Karpas-422 (cell line): Measurements from ENCODE around the gene HS3ST6. TPM values are rescaled to one million over a fixed set of nuclear protein-coding genes. Genes with fewer than 3 reads are reported as not detected.

Experiments
- DNase-seq: peaks from one replicate; pipeline ENCODE4 v3.0.0-alpha.2; 2015
- H2AFZ ChIP-seq: fragments of 200-600 bp; sonication (generic); 2 replicates; pipeline ENCODE4 v1.6.1; 2014; ENCODE audit warnings: antibody characterized with exemption, low read length, mixed read lengths
- H3K27ac ChIP-seq: fragments of 200-600 bp; sonication (generic); 2 replicates; pipeline ENCODE4 v1.5.1; 2014; ENCODE audit warnings: mild to moderate bottlenecking, low read length, moderate library complexity
- H3K27me3 ChIP-seq: fragments of 200-600 bp; sonication (generic); 2 replicates; pipeline ENCODE4 v1.6.1; 2014; ENCODE audit warnings: low read length, mixed read lengths
- H3K36me3 ChIP-seq: fragments of 200-600 bp; sonication (generic); 2 replicates; pipeline ENCODE4 v1.6.1; 2014; ENCODE audit warnings: low read length, mixed read lengths; ENCODE audit not compliant: insufficient read depth
- H3K4me1 ChIP-seq: fragments of 200-600 bp; sonication (generic); 2 replicates; pipeline ENCODE4 v1.6.1; 2014; ENCODE audit warnings: mild to moderate bottlenecking, low read length, mixed read lengths
- H3K4me2 ChIP-seq: fragments of 200-600 bp; sonication (generic); 2 replicates; pipeline ENCODE4 v1.6.1; 2014; ENCODE audit warnings: low read length, low read depth, mild to moderate bottlenecking; ENCODE audit not compliant: poor library complexity, severe bottlenecking
- H3K4me3 ChIP-seq: fragments of 200-600 bp; sonication (generic); 2 replicates; pipeline ENCODE4 v1.5.1; 2014; ENCODE audit warnings: mild to moderate bottlenecking, antibody characterized with exemption, low read length, mixed read lengths
- H3K79me2 ChIP-seq: fragments of 200-600 bp; sonication (generic); 2 replicates; pipeline ENCODE4 v1.6.1; 2014; ENCODE audit warnings: mild to moderate bottlenecking, low read length, mixed read lengths
- H3K9ac ChIP-seq: fragments of 200-600 bp; sonication (generic); 2 replicates; pipeline ENCODE4 v1.6.0; 2014; ENCODE audit warnings: low read length
- H3K9me2 ChIP-seq: fragments of 200-600 bp; sonication (generic), shearing (Covaris generic); replicated peaks from 2 replicates; pipeline ENCODE4 v1.6.0; 2014; ENCODE audit warnings: mild to moderate bottlenecking, low read length, moderate library complexity; ENCODE audit not compliant: insufficient read depth
- H3K9me3 ChIP-seq: fragments of 300-700, 200-600 bp; sonication (generic); 2 replicates; pipeline ENCODE4 v1.6.1; 2014; ENCODE audit warnings: low read length, mixed read lengths
- H4K20me1 ChIP-seq: fragments of 200-600 bp; sonication (generic); 2 replicates; pipeline ENCODE4 v1.6.1; 2014; ENCODE audit warnings: mild to moderate bottlenecking, antibody characterized with exemption, low read length, low read depth; ENCODE audit not compliant: insufficient read depth
- total RNA-seq: library from RNA; depleted of rRNA; stranded (reverse); fragments of >200 nt; shearing (Covaris generic); gene quantifications from 2 replicates; pipeline ENCODE4 v1.2.3, GENCODE V29; 2014; ENCODE audit warnings: low replicate concordance

HS3ST6 gene
- total RNA-seq, 1 experiment from 2014 or later: not detected

DNA sequence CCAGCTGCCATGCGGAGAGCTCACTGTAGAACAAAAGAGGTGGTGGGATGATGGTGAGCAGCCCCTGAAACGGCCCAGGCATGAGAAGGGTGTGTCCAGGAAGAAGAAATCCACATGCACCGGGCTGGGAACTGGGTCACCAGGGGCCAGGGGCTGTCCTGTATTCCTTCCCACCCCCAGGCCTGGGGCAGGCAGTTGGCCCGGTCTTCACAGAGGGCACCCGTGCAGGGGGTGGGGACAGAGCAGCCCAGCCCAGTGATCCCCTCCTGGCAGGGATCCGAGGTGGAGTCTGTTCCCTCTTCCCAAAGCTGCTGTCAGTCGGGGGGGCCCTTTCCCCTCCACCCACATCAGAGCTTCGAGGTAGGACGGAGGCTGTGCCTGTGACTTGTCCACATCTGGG, 9.2 kb downstream of the HS3ST6 start:
- Histone ChIP-seq H3K4me1 (no peaks in the 10 kb centered on the region), H3K4me2 (no peak overlapping the region), H2AFZ (no peak overlapping the region), H3K27ac (no peak overlapping the region), H3K4me3 (no peak overlapping the region), H3K27me3 (no peaks in the 10 kb centered on the region), H3K36me3 (no peaks in the 10 kb centered on the region), H3K9me2 (no peaks in the 10 kb centered on the region), H3K9ac (no peak overlapping the region), H3K79me2 (no peaks in the 10 kb centered on the region), H3K9me3 (no peaks in the 10 kb centered on the region), H4K20me1 (no peaks in the 10 kb centered on the region)
- DNase-seq: no peak

DNA sequence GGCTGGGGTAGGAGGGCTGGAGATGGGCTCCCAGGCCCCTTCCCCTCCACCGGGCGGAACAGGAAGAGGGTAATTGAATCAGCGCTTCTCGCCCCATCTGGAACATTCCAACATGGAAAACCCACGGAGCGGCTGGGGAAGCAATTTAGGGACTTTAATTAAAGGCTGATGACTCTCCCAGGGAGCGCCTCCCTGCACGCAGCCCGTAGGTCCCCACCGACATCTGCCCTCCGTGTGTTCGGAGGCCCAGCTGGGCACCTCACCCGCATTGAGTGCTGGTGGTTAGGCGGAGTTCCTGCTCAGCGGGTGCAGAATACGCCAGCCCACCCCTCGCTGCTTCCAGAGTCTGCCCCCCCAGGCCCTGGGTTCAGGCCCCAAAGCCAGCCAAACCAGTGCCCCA, 10.0 kb downstream of the HS3ST6 start:
- Histone ChIP-seq H3K79me2 (no peaks in the 10 kb centered on the region), H3K9me3 (no peaks in the 10 kb centered on the region), H4K20me1 (no peaks in the 10 kb centered on the region), H3K9ac (no peak overlapping the region), H3K36me3 (no peaks in the 10 kb centered on the region), H3K4me2 (no peak overlapping the region), H3K27ac (no peak overlapping the region), H3K4me3 (no peak overlapping the region), H3K9me2 (no peaks in the 10 kb centered on the region), H3K4me1 (no peaks in the 10 kb centered on the region), H3K27me3 (no peaks in the 10 kb centered on the region), H2AFZ (no peak overlapping the region)
- DNase-seq: no peak

DNA sequence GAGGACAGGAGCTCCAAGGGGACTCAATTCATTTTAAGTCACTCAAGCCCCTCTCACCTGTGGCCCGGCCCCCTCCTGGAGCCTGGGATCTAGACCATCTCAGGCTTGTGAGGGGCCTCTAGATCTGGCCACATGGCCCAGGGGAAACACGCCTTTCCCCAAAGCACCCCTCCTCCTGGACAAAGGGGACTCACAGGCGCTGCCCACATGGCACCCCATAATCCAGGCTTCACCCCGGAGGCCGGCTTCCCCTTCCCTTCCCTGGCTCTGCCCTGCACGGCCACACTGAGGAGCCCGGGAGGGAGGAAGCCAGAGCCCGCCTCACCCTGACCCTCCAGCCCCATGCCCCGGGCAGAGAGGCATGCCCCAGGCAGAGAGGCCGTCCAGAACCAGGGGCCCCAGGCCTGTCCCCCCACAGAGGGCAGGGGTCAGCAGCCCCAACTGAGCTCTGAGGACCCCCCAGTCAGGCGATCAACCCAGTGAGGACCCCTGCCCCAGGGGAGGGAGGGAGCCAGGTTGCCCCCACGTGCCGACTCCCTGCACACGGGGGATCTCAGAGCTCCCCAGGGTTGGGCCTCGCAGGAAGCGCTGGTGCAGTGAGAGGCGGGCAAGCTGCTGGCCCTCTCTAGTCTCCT, 10.9 kb downstream of the HS3ST6 start:
- Histone ChIP-seq H3K36me3 (no peaks in the 10 kb centered on the region), H3K27me3 (no peaks in the 10 kb centered on the region), H3K4me2 (no peak overlapping the region), H2AFZ (no peak overlapping the region), H4K20me1 (no peaks in the 10 kb centered on the region), H3K4me3 (no peak overlapping the region), H3K9me2 (no peaks in the 10 kb centered on the region), H3K27ac (no peak overlapping the region), H3K4me1 (no peaks in the 10 kb centered on the region), H3K9me3 (no peaks in the 10 kb centered on the region), H3K9ac (no peak overlapping the region), H3K79me2 (no peaks in the 10 kb centered on the region)
- DNase-seq: no peak

DNA sequence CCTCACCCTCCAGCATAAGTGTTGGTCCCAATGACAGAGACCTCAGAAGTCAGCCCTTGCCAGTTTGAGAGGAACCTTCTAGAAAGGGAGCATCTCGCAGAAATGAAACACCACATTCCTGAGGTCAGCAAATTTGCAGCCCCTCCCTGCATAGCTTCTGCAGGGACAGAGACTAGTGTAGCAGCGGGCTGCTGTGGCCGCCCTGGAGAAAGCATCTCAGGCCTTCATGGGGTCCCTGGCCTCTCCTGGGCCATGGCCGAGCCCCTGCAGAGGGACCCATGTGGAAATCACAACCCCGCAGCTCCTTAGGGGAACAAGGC, 11.4 kb downstream of the HS3ST6 start:
- no peak overlapping the region for H2AFZ ChIP-seq
- no peak overlapping the region for H3K27ac ChIP-seq
- H4K20me1 ChIP-seq: no peaks in the 10 kb centered on the region
- no peaks in the 10 kb centered on the region for H3K79me2 ChIP-seq
- no peak overlapping the region for H3K4me3 ChIP-seq
- H3K36me3 ChIP-seq: no peaks in the 10 kb centered on the region
- H3K4me2 ChIP-seq: no peak overlapping the region
- no peaks in the 10 kb centered on the region for H3K27me3 ChIP-seq
- H3K9ac ChIP-seq: no peak overlapping the region
- H3K4me1 ChIP-seq: no peaks in the 10 kb centered on the region
- no peak for DNase-seq
- no peaks in the 10 kb centered on the region for H3K9me3 ChIP-seq
- no peaks in the 10 kb centered on the region for H3K9me2 ChIP-seq

DNA sequence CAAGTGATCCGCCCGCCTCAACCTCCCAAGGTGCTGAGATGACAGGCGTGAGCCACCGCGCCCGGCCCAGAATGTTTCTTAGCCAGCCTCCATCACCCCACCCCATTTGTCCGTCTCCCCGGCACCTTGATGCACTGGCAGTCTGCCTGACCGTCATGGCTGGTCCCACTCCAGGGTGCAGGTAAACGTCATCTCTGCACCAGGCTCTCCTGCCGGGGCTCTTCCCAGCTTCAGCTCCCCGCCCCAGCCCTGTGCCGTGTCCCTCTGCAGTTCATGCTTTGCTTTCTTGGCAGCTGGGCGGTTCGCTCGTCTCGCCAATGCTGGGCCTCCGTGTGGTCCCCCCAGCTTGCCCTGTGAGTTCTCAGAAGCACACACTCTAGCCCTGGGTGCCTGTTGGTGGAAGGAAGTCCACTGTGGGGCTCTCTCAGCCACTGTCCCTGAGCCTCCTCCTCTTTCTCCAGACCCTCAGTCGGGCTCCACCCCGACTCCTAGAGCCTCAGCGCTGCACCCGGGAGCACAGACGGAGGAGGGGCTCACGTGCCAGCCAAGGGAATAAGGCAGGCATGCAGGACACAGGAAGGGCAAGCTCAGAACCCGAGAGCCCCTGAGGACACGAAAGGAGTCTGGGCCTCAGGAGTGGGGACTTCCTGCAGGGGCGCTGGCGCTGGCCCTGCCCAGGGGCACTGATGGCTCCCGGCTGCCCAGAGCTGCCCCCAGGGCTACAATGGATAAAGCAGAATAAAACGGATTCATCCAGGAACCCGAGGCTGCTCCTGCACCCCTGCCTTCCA, 12.0 kb downstream of the HS3ST6 start:
- Histone ChIP-seq H3K9me2 (no peaks in the 10 kb centered on the region), H3K36me3 (no peaks in the 10 kb centered on the region), H3K4me2 (no peak overlapping the region), H3K27ac (no peak overlapping the region), H3K4me1 (no peaks in the 10 kb centered on the region), H4K20me1 (no peaks in the 10 kb centered on the region), H3K79me2 (no peaks in the 10 kb centered on the region), H3K9me3 (no peaks in the 10 kb centered on the region), H2AFZ (no peak overlapping the region), H3K9ac (no peak overlapping the region), H3K27me3 (no peaks in the 10 kb centered on the region), H3K4me3 (no peak overlapping the region)
- DNase-seq: no peak

DNA sequence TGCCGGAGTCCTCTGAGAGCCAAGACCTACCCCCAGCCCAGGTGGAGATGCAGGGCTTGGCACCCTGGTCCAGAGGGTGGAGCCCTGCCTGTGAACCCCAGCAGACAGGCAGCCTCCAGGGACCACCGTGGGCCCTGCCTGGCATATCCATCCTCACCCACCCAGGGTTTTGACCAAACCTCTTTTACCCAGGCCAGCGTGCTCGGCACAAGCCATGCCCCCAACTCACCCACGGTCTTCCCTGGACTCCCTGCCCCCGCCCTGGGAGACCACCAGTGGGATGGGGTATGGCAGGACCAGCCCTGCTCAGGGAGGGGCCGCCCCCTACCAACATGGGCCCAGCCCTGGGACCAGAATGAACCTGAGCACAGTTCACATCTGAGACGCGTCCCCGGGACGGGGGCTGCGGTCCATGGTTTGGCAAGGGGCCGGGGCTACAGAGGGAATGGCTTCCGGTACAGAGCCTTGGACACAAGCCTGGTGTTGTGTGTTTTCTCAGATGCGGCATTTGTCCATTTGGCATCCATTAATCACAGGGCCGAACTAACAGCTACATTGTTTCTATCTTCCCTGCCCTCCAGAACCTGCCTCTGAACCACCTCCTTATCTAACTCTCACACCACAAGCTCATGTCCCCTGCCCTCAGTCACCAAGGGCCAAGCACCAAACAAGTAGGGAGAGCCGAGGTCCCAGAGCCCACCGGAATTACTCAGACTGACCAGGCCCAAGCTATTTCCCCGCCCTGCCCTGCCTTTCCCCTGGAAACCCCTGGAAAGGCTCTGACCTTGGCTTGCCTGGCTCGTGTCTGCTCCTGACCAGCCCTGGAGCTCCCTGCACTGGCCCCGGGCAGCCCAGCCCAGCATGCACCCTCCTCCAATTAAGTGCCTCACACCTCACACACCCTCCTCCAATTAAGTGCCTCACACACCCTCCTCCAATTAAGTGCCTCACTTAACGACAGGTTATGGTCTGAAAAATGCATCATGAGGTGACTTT, 14.1 kb downstream of the HS3ST6 start:
- Histone ChIP-seq H3K9me2 (no peaks in the 10 kb centered on the region), H4K20me1 (no peaks in the 10 kb centered on the region), H3K9me3 (no peaks in the 10 kb centered on the region), H3K9ac (no peak overlapping the region), H3K36me3 (no peaks in the 10 kb centered on the region), H3K4me3 (no peak overlapping the region), H3K27me3 (no peaks in the 10 kb centered on the region), H3K27ac (no peak overlapping the region), H3K4me2 (no peak overlapping the region), H3K79me2 (no peaks in the 10 kb centered on the region), H2AFZ (no peak overlapping the region), H3K4me1 (no peaks in the 10 kb centered on the region)
- DNase-seq: no peak

DNA sequence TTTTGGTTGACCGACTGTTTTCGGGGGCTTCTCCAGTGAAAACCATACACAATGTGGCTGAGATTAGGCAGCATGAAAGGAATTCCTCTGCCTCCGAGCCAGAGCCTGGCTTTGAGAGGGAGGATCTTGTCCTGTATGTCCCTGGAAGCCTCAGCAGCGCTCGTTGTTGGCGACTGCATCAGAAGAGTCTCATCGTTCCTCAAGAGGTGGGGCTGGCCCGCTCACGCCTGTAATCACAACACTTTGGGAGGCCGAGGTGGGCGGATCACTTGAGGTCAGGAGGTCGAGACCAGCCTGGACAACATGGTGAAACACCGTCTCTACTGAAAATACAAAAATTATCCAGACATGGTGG, 15.0 kb downstream of the HS3ST6 start:
- H3K36me3 ChIP-seq: no peaks in the 10 kb centered on the region
- no peak overlapping the region for H3K4me3 ChIP-seq
- no peaks in the 10 kb centered on the region for H4K20me1 ChIP-seq
- no peaks in the 10 kb centered on the region for H3K9me2 ChIP-seq
- no peak overlapping the region for H3K4me2 ChIP-seq
- no peak overlapping the region for H3K27ac ChIP-seq
- no peaks in the 10 kb centered on the region for H3K4me1 ChIP-seq
- no peaks in the 10 kb centered on the region for H3K27me3 ChIP-seq
- no peak for DNase-seq
- no peaks in the 10 kb centered on the region for H3K9me3 ChIP-seq
- no peak overlapping the region for H2AFZ ChIP-seq
- H3K9ac ChIP-seq: no peak overlapping the region
- no peaks in the 10 kb centered on the region for H3K79me2 ChIP-seq

DNA sequence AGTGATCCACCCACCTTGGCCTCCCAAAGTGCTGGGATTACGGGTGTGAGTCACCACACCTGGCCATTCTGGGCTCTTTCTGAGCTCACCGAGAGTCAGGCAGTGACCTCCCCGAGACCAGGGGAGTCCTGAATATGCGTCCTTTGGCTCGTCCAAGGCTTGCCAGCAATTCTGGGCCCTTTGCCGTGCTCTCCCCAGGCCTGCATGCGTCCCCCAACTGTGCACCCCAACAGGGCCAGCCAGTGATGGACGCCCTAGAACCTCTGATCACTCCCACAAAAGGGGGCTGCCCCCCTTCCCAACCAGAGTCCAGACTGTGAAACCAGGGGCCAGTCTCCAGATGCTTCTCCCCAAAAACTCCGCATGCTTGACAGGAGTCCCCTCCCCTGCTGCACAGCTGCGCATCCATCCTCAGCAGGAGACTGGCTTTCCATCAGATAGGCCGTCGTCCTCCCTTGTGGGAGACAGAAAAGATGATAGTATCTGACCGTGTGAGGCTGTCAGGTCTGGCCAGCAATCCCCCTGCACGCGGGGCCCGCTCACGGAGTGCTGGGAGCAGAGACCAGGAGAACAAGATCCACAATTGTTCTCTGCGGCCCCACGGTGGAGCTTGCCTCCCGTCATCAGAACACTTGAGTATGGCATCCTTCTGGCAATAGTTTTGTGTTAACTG, 15.5 kb downstream of the HS3ST6 start:
- no peaks in the 10 kb centered on the region for H3K4me1 ChIP-seq
- no peak overlapping the region for H3K9ac ChIP-seq
- H4K20me1 ChIP-seq: no peaks in the 10 kb centered on the region
- H3K4me3 ChIP-seq: no peak overlapping the region
- H3K27ac ChIP-seq: no peak overlapping the region
- H3K36me3 ChIP-seq: no peaks in the 10 kb centered on the region
- DNase-seq: no peak
- no peaks in the 10 kb centered on the region for H3K79me2 ChIP-seq
- no peaks in the 10 kb centered on the region for H3K27me3 ChIP-seq
- no peaks in the 10 kb centered on the region for H3K9me2 ChIP-seq
- no peak overlapping the region for H3K4me2 ChIP-seq
- H2AFZ ChIP-seq: no peak overlapping the region
- H3K9me3 ChIP-seq: no peaks in the 10 kb centered on the region
